Trophoblast cell (in vitro differentiated cells and primary cell): ENCODE data around the gene TSPEAR.

Experiments
- DNase-seq, 2 donors: peaks; one replicate each; pipeline ENCODE4 v3.0.0-alpha.2; 2016
- H2AFZ ChIP-seq: 2 replicates; pipeline ENCODE4 v1.6.1; 2013; ENCODE audit warnings: low read length, moderate library complexity, mild to moderate bottlenecking; ENCODE audit not compliant: insufficient read depth, poor library complexity
- H2AK5ac ChIP-seq: 2 replicates; pipeline ENCODE4 v1.6.1; 2013; ENCODE audit warnings: mild to moderate bottlenecking, low read length
- H2BK120ac ChIP-seq: 2 replicates; pipeline ENCODE4 v1.6.1; 2013; ENCODE audit warnings: low read length, mild to moderate bottlenecking, moderate library complexity; ENCODE audit not compliant: insufficient read depth, poor library complexity
- H2BK12ac ChIP-seq: 2 replicates; pipeline ENCODE4 v1.6.1; 2013; ENCODE audit warnings: mild to moderate bottlenecking, low read length, moderate library complexity
- H2BK5ac ChIP-seq: 2 replicates; pipeline ENCODE4 v1.6.1; 2013; ENCODE audit warnings: low read length, low read depth, moderate library complexity, mild to moderate bottlenecking; ENCODE audit not compliant: poor library complexity
- H3K14ac ChIP-seq: 2 replicates; pipeline ENCODE4 v1.6.1; 2013; ENCODE audit warnings: mild to moderate bottlenecking, low read length
- H3K18ac ChIP-seq: 2 replicates; pipeline ENCODE4 v1.6.1; 2013; ENCODE audit warnings: mild to moderate bottlenecking, low read length
- H3K23ac ChIP-seq: 2 replicates; pipeline ENCODE4 v1.6.1; 2013; ENCODE audit warnings: low read length
- H3K27ac ChIP-seq: 2 replicates; pipeline ENCODE4 v1.5.1; 2013; ENCODE audit warnings: low read depth, mild to moderate bottlenecking, inconsistent platforms, low read length, moderate library complexity
- H3K27me3 ChIP-seq: 2 replicates; pipeline ENCODE4 v1.6.1; 2013; ENCODE audit warnings: inconsistent platforms, mild to moderate bottlenecking, low read length, moderate library complexity; ENCODE audit not compliant: insufficient read depth
- H3K36me3 ChIP-seq, 2 experiments: 1 replicate in 1 of 2; 2 replicates in 1 of 2; pipeline ENCODE4 v1.6.1; 2013; ENCODE audit warnings: low read length in 2 of 2, mild to moderate bottlenecking in 2 of 2, moderate library complexity in 1 of 2; ENCODE audit not compliant: insufficient read depth in 2 of 2, control insufficient read depth in 1 of 2
- H3K4ac ChIP-seq: 2 replicates; pipeline ENCODE4 v1.6.1; 2013; ENCODE audit warnings: low read depth, mild to moderate bottlenecking, low read length, moderate library complexity
- H3K4me1 ChIP-seq, 2 experiments: 1 replicate in 1 of 2; 2 replicates in 1 of 2; pipeline ENCODE4 v1.6.1; 2013; ENCODE audit warnings: low read length in 2 of 2, mild to moderate bottlenecking in 2 of 2, moderate library complexity in 1 of 2; ENCODE audit not compliant: insufficient read depth in 2 of 2, control insufficient read depth in 1 of 2
- H3K4me2 ChIP-seq: 2 replicates; pipeline ENCODE4 v1.6.1; 2013; ENCODE audit warnings: inconsistent platforms, mild to moderate bottlenecking, low read length, moderate library complexity
- H3K4me3 ChIP-seq: 2 replicates; pipeline ENCODE4 v1.5.1; 2013; ENCODE audit warnings: mild to moderate bottlenecking, low read depth, low read length, inconsistent platforms
- H3K79me1 ChIP-seq: one replicate; pipeline ENCODE4 v1.6.1; 2013; ENCODE audit warnings: low read length
- H3K79me2 ChIP-seq: 2 replicates; pipeline ENCODE4 v1.6.1; 2013; ENCODE audit warnings: low read length, mild to moderate bottlenecking; ENCODE audit not compliant: control insufficient read depth, insufficient read depth, poor library complexity
- H3K9ac ChIP-seq: 2 replicates; pipeline ENCODE4 v1.6.1; 2013; ENCODE audit warnings: mild to moderate bottlenecking, low read length
- H3K9me3 ChIP-seq: 2 replicates; pipeline ENCODE4 v1.6.1; 2013; ENCODE audit warnings: low read depth, mild to moderate bottlenecking, control low read depth, inconsistent platforms, low read length; ENCODE audit not compliant: insufficient read depth
- H4K12ac ChIP-seq: 2 replicates; pipeline ENCODE4 v1.6.1; 2013; ENCODE audit warnings: low read depth, mild to moderate bottlenecking, low read length, moderate library complexity
- H4K8ac ChIP-seq: 2 replicates; pipeline ENCODE4 v1.6.1; 2013; ENCODE audit warnings: low read depth, mild to moderate bottlenecking, low read length, moderate library complexity
- H4K91ac ChIP-seq: one replicate; pipeline ENCODE4 v1.6.1; 2013; ENCODE audit warnings: low read depth, mild to moderate bottlenecking, low read length, moderate library complexity
- WGBS: extraction: QIAGEN DNeasy Blood & Tissue Kit; methylation state at CpG from one replicate; pipeline ENCODE4 v1.1.7; 2013; ENCODE audit warnings: missing lambda C conversion rate; ENCODE audit not compliant: insufficient read length, insufficient coverage; ENCODE audit errors: extremely low coverage; 5-methylcytosine and 5-hydroxymethylcytosine counted together

Gene TSPEAR

DNA sequence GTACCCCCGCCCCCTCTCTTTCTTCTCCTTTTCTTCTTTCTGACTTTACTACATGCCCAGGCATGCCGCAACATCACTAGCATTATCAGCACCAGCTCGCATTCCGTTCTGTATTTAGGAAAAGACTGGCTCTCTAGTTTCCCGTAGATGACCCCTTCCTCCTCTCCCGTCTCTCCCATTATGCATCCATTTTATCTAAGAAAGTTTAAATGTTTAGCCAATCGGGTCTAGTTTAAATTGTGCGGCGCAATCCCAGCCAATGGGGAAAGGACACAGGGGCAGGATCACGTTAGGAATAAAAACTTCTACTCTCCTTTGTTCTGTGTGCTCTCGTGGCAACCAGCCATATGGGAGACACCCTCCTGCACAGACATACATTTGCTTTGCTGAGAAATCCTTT is 113.3 kb downstream of the TSPEAR start:
- Histone ChIP-seq H3K79me1 (peaks cover 8% of the 10 kb centered on the region), H3K4me3 (no peak overlapping the region), H3K4ac (no peak overlapping the region), H3K79me2 (no peaks in the 10 kb centered on the region), H3K18ac (no peak overlapping the region), H2BK120ac (no peak overlapping the region), H3K27me3 (no peaks in the 10 kb centered on the region), H3K23ac (no peak overlapping the region), H2BK5ac (no peak overlapping the region), H4K8ac (no peak overlapping the region), H3K14ac (no peak overlapping the region), H3K4me2 (no peak overlapping the region), H4K12ac (no peak overlapping the region), H2AFZ (no peak overlapping the region), H2BK12ac (no peak overlapping the region), H2AK5ac (no peak overlapping the region), H3K9me3 (peaks cover 2% of the 10 kb centered on the region), H3K9ac (no peak overlapping the region), H3K36me3 (no peaks in the 10 kb centered on the region), H3K27ac (no peak overlapping the region), H4K91ac (peak overlapping the region; percentile 41), H3K4me1 (peaks cover 3 to 17% of the 10 kb centered on the region in 2 experiments)
- no CpG with 5 or more reads among the region's 11 CpGs for WGBS
- no peak for DNase-seq

DNA sequence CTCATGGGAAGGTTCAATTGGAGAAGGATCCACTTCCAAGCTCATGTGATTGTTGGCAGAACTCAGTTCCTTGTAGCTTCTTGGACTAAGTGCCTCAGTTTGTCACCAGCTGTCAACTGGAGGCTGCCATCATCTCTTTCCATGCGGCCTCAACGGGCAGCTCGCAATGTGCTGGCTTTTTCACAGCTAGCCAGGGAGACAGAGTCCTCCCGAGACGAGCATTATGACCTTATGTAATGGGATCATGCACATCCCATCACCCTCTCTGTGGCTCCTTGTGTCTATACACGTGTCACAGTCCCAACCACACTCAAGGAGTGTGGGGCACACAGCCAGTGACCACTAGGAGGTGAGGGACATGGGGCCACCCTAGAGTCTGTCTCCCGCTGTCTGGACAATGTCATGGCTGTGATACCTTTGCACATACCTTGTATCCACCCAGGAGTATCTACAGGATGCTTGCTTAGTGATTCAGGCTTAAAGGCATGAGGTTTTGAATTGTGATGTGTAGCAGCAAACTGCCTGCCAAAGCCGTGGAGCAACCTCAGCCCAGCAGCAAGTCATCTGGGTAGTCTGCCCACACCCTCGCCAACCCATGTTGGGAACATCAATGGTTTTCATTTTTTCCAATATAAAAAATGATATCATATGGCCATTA is 115.2 kb downstream of the TSPEAR start:
- H3K9ac ChIP-seq, result no peak overlapping the region
- H3K79me1 ChIP-seq, result peaks cover 10% of the 10 kb centered on the region
- no peak overlapping the region for H3K4me2 ChIP-seq
- no peak overlapping the region for H4K8ac ChIP-seq
- WGBS, result no CpG with 5 or more reads among the region's 9 CpGs
- no peak overlapping the region for H3K23ac ChIP-seq
- no peaks in the 10 kb centered on the region for H3K27me3 ChIP-seq
- H2BK12ac ChIP-seq, result no peak overlapping the region
- no peak overlapping the region for H3K4me3 ChIP-seq
- H2BK120ac ChIP-seq, result no peak overlapping the region
- peaks cover 2% of the 10 kb centered on the region for H3K9me3 ChIP-seq
- no peak overlapping the region for H4K91ac ChIP-seq
- no peaks in the 10 kb centered on the region for H3K79me2 ChIP-seq
- H3K18ac ChIP-seq, result no peak overlapping the region
- H3K27ac ChIP-seq, result no peak overlapping the region
- H3K14ac ChIP-seq, result no peak overlapping the region
- no peak overlapping the region for H3K4ac ChIP-seq
- no peaks in the 10 kb centered on the region for H3K36me3 ChIP-seq
- no peak overlapping the region for H2AK5ac ChIP-seq
- no peak overlapping the region for H4K12ac ChIP-seq
- peaks cover 3 to 17% of the 10 kb centered on the region in 2 experiments for H3K4me1 ChIP-seq
- H2BK5ac ChIP-seq, result no peak overlapping the region
- DNase-seq, result peak in 1 of 2 donors; percentile 44
- H2AFZ ChIP-seq, result no peak overlapping the region

DNA sequence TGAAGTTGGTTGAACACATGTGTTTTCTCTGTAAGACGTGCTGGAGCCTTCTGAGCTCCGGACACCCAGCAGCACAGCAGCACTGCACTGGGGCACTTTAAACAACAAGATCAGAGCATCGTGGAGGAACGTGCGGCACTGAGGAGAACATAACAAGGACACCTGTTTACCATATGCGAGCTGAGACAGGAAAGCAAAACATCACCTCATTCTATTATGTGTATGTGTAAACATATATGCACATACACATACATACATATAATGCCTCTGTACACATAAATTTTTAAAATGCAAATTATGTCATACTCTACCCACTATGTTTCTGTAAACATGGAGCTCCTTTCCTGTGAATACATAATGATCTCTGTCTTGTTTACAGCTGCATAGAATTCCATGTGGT is 115.8 kb downstream of the TSPEAR start:
- Histone ChIP-seq H2BK120ac (no peak overlapping the region), H4K12ac (no peak overlapping the region), H2AFZ (no peak overlapping the region), H3K4me3 (no peak overlapping the region), H3K27me3 (no peaks in the 10 kb centered on the region), H4K8ac (no peak overlapping the region), H3K4me1 (peaks cover 3 to 17% of the 10 kb centered on the region in 2 experiments), H3K9ac (no peak overlapping the region), H2BK5ac (no peak overlapping the region), H3K36me3 (no peaks in the 10 kb centered on the region), H3K23ac (no peak overlapping the region), H3K79me1 (peaks cover 10% of the 10 kb centered on the region), H2BK12ac (no peak overlapping the region), H3K4me2 (no peak overlapping the region), H3K79me2 (no peaks in the 10 kb centered on the region), H4K91ac (no peak overlapping the region), H3K9me3 (peaks cover 2% of the 10 kb centered on the region), H3K14ac (no peak overlapping the region), H3K27ac (no peak overlapping the region), H3K4ac (no peak overlapping the region), H2AK5ac (no peak overlapping the region), H3K18ac (no peak overlapping the region)
- DNase-seq, result no peak
- WGBS, result no CpG with 5 or more reads among the region's 6 CpGs

DNA sequence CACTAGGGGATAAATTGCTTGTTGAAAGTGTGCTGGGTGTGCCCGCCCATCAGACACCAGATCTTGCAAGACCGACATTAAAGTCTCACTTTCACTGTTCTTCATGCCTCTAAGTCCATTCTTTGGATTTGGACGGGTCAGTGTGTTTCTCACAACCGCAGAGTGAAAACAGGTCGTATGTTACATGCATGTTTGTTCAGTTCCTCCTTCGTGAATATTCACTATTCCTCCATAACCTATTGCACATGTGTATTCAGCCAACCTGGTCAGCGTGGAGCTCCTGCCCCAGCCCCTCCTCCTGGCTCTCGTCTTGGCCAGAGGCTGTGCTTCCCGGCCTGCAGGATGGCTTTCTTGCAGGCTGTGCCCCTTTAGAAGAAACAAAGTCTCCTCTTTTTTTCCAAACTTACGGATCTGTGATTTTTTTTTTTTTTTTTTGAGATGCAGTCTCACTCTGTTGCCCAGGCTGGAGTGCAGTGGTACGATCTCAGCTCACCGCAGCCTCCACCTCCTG is 116.9 kb downstream of the TSPEAR start:
- Histone ChIP-seq H3K23ac (no peak overlapping the region), H4K91ac (peak overlapping the region; percentile 69), H2BK5ac (no peak overlapping the region), H3K36me3 (no peaks in the 10 kb centered on the region), H3K9ac (no peak overlapping the region), H2BK120ac (peak overlapping the region; percentile 7), H2AFZ (no peak overlapping the region), H4K8ac (no peak overlapping the region), H3K4me2 (no peak overlapping the region), H3K79me1 (peaks cover 10% of the 10 kb centered on the region), H2AK5ac (no peak overlapping the region), H3K4ac (no peak overlapping the region), H2BK12ac (peak overlapping the region; percentile 27), H3K27ac (no peak overlapping the region), H3K4me1 (peaks cover 3 to 17% of the 10 kb centered on the region in 2 experiments), H3K79me2 (no peaks in the 10 kb centered on the region), H3K18ac (no peak overlapping the region), H3K27me3 (no peaks in the 10 kb centered on the region), H4K12ac (no peak overlapping the region), H3K14ac (no peak overlapping the region), H3K4me3 (no peak overlapping the region), H3K9me3 (peaks cover 4% of the 10 kb centered on the region)
- no CpG with 5 or more reads among the region's 12 CpGs for WGBS
- no peak for DNase-seq
